WTC11 (cell line): ENCODE data around the gene GABPB2.

Experiments
- ARID4B ChIP-seq: sonication (generic); formaldehyde crosslinking; IDR thresholded peaks from 2 replicates; pipeline ENCODE4 v1.8.0; 2023; ENCODE audit warnings: missing genetic modification reagents, mild to moderate bottlenecking, borderline replicate concordance
- ATF3 ChIP-seq: sonication (generic); formaldehyde crosslinking; conservative IDR thresholded peaks from 2 replicates; pipeline ENCODE4 v1.8.1; 2022; ENCODE audit warnings: mild to moderate bottlenecking, missing genetic modification reagents
- CBFB ChIP-seq: sonication (generic); formaldehyde crosslinking; IDR thresholded peaks from 2 replicates; pipeline ENCODE4 v1.8.1; 2022; ENCODE audit warnings: mild to moderate bottlenecking, low read depth, missing genetic modification reagents
- CTCF ChIP-seq: fragments of 200-600 bp; IDR thresholded peaks from 2 replicates; pipeline ENCODE4 v1.8.0; 2022; ENCODE audit warnings: antibody characterized with exemption
- FOXJ3 ChIP-seq: sonication (generic); formaldehyde crosslinking; IDR thresholded peaks from 2 replicates; pipeline ENCODE4 v1.9.0; 2021; ENCODE audit warnings: missing genetic modification reagents, mild to moderate bottlenecking, borderline replicate concordance
- FOXK1 ChIP-seq: sonication (generic); formaldehyde crosslinking; IDR thresholded peaks from 2 replicates; pipeline ENCODE4 v1.8.0; 2022; ENCODE audit warnings: mild to moderate bottlenecking, moderate library complexity, missing genetic modification reagents
- KAT7 ChIP-seq: sonication (generic); formaldehyde crosslinking; IDR thresholded peaks from 2 replicates; pipeline ENCODE4 v1.8.1; 2023; ENCODE audit warnings: missing genetic modification reagents, mild to moderate bottlenecking, borderline replicate concordance
- NFE2L1 ChIP-seq: sonication (generic); formaldehyde crosslinking; IDR thresholded peaks from 2 replicates; pipeline ENCODE4 v1.8.1; 2023; ENCODE audit warnings: missing genetic modification reagents
- PREB ChIP-seq: sonication (generic); formaldehyde crosslinking; IDR thresholded peaks from 2 replicates; pipeline ENCODE4 v1.8.1; 2022; ENCODE audit warnings: mild to moderate bottlenecking, missing genetic modification reagents, moderate library complexity, borderline replicate concordance
- SP1 ChIP-seq: sonication (generic); formaldehyde crosslinking; conservative IDR thresholded peaks from 2 replicates; pipeline ENCODE4 v1.8.1; 2022; ENCODE audit warnings: missing genetic modification reagents
- TP53 ChIP-seq: sonication (generic); formaldehyde crosslinking; IDR thresholded peaks from 2 replicates; pipeline ENCODE4 v1.8.1; 2023; ENCODE audit warnings: mild to moderate bottlenecking, missing genetic modification reagents
- USF2 ChIP-seq: sonication (generic); formaldehyde crosslinking; IDR thresholded peaks from 2 replicates; pipeline ENCODE4 v1.8.1; 2023; ENCODE audit warnings: mild to moderate bottlenecking, missing genetic modification reagents, moderate library complexity

GRCh38 chr1:151055581-151055980 is 15.0 kb upstream of the GABPB2 start:
- TF ChIP-seq PREB (CRISPR knock-in tag): no peak
- TF ChIP-seq CTCF: no peak
- TF ChIP-seq TP53: no peak
- no peak for TF ChIP-seq NFE2L1 (CRISPR knock-in tag)
- no peak for TF ChIP-seq ATF3
- TF ChIP-seq KAT7 (CRISPR knock-in tag): no peak
- no peak for TF ChIP-seq FOXJ3
- TF ChIP-seq USF2: no peak
- no peak for TF ChIP-seq ARID4B
- no peak for TF ChIP-seq FOXK1 (CRISPR knock-in tag)
- TF ChIP-seq SP1 (CRISPR knock-in tag): no peak
- TF ChIP-seq CBFB (CRISPR knock-in tag): no peak
